Measurements from ENCODE around the gene MTHFD1L. TPM values are rescaled to one million over a fixed set of nuclear protein-coding genes. Genes with fewer than 3 reads are reported as not detected.

Gene MTHFD1L
- total and polyA plus RNA-seq, 2 of the 8 experiments (the other 6 are each of a cell fraction or from before 2014, with no cell fraction given) = 29.2 to 105 TPM

DNA sequence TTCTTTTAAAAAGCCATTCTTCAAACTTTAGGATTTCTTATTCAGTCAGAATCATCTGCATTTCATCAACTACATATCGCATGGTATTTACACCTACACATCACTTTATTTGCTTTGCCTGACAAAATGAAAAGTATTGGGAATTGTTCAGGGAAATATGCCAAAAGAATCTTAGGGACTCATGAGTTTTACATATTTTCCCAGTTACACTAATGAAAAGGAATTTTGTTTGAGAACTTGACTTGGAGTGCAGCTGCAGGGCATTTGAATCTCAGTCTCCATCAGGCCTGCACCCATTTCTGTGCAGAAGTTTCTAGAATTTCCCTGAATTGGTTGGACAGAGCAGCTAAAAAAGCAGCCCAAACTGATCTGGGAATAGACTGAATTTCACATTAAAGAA lies 65.3 kb downstream of the MTHFD1L start:
- no peak overlapping the region for H4K91ac ChIP-seq (replicated peaks; ENCODE audit: insufficient read length, low read length)
- POLR2A ChIA-PET (ENCODE audit: partially characterized antibody) = no interaction called here
- no peak for FAIRE-seq

More for the DNA sequence above, 65.3 kb downstream of the MTHFD1L start:
- Histone ChIP-seq H3K4me3 (ENCODE audit: extremely low read depth in 1 of 4, insufficient read depth in 2 of 4, low read depth in 3 of 4, low read length in 4 of 4) (no peak overlapping the region), H4K5ac (ENCODE audit: insufficient read length, low read depth, low read length) (no peak overlapping the region), H4K8ac (ENCODE audit: extremely low read depth, insufficient read depth, low read length) (no peak overlapping the region), H4K20me1 (replicated peaks in 1 of 2; ENCODE audit: control insufficient read depth in 1 of 2, insufficient read depth in 2 of 2, low read length in 2 of 2) (no peaks in the 10 kb centered on the region), H3K4me1 (replicated peaks in 1 of 4; ENCODE audit: control insufficient read depth in 3 of 4, insufficient read depth in 4 of 4, low read length in 3 of 4) (no peaks in the 10 kb centered on the region), H2AFZ (ENCODE audit: low read length) (no peak overlapping the region), H3K9me3 (ENCODE audit: insufficient read depth in 2 of 2, low read depth in 1 of 2, low read length in 1 of 2) (no peaks in the 10 kb centered on the region), H3K23ac (ENCODE audit: insufficient read length) (no peak overlapping the region), H3K4ac (replicated peaks; ENCODE audit: insufficient read length, low read depth, low read length) (no peak overlapping the region), H2BK20ac (ENCODE audit: low read length) (no peak overlapping the region), H3K79me2 (ENCODE audit: control insufficient read depth in 1 of 2, insufficient read depth in 2 of 2, low read length in 2 of 2) (no peaks in the 10 kb centered on the region), H2BK120ac (replicated peaks; ENCODE audit: low read depth, low read length) (no peak overlapping the region), H2BK12ac (ENCODE audit: low read depth, low read length) (no peak overlapping the region), H3K36me3 (ENCODE audit: control insufficient read depth in 2 of 4, insufficient read depth in 4 of 4, low read length in 3 of 4) (peaks cover 0 to 30% (median 20%) of the 10 kb centered on the region in 4 experiments), H3K56ac (replicated peaks; ENCODE audit: insufficient read length, low read depth, low read length) (no peak overlapping the region), H3K14ac (ENCODE audit: insufficient read length) (no peak overlapping the region), H3K23me2 (ENCODE audit: low read depth, low read length) (no peaks in the 10 kb centered on the region), H3K27me3 (replicated peaks in 1 of 4; ENCODE audit: control insufficient read depth in 3 of 4, extremely low read depth in 1 of 4, insufficient read depth in 3 of 4, low read length in 3 of 4) (no peaks in the 10 kb centered on the region), H3K9ac (replicated peaks in 1 of 4; ENCODE audit: extremely low read depth in 1 of 4, low read depth in 3 of 4, low read length in 3 of 4) (no peak overlapping the region), H3K4me2 (ENCODE audit: insufficient read depth in 1 of 2, low read depth in 2 of 2, low read length in 2 of 2) (no peak overlapping the region), H2BK5ac (ENCODE audit: low read depth, low read length) (no peak overlapping the region), H2BK15ac (ENCODE audit: low read length) (no peak overlapping the region), H2AK5ac (ENCODE audit: low read depth, low read length) (no peak overlapping the region), H3K79me1 (ENCODE audit: low read depth, low read length) (no peaks in the 10 kb centered on the region; the same call in 1 of the 2 replicates), H3K27ac (ENCODE audit: low read depth, low read length) (no peak overlapping the region), H3K18ac (ENCODE audit: extremely low read depth, low read length) (no peak overlapping the region)
- TF ChIP-seq JUN (IDR thresholded peaks at IDR 0.05; ENCODE audit: low read depth, low read length) = no peak
- TF ChIP-seq SP2 (IDR thresholded peaks at IDR 0.05; ENCODE audit: low read length) = no peak
- TF ChIP-seq ASH2L (IDR thresholded peaks at IDR 0.05; ENCODE audit: low read length) = no peak
- TF ChIP-seq EGR1 (IDR thresholded peaks at IDR 0.05; ENCODE audit: borderline replicate concordance, low read depth, low read length) = no peak
- no peak for TF ChIP-seq KDM1A (IDR thresholded peaks at IDR 0.05; ENCODE audit: borderline replicate concordance, low read length)
- TF ChIP-seq BCL11A (IDR thresholded peaks at IDR 0.05; ENCODE audit: low read depth in 2 of 2, low read length in 2 of 2) = no peak
- no peak for TF ChIP-seq POLR2A (IDR thresholded peaks at IDR 0.05; ENCODE audit: control extremely low read depth in 1 of 2, low read depth in 2 of 2, low read length in 2 of 2)
- TF ChIP-seq TAF1 (IDR thresholded peaks at IDR 0.05; ENCODE audit: low read depth, low read length) = no peak
- TF ChIP-seq SIN3A (conservative IDR thresholded peaks at IDR 0.05 in 1 of 2, IDR thresholded peaks at IDR 0.05 in 1 of 2; ENCODE audit: low read depth in 1 of 2, low read length in 2 of 2) = no peak
- no peak for TF ChIP-seq ZNF274 (IDR thresholded peaks at IDR 0.05; ENCODE audit: borderline replicate concordance, extremely low read depth, low read length)
- no peak for TF ChIP-seq POLR2AphosphoS5 (IDR thresholded peaks at IDR 0.05; ENCODE audit: low read depth, low read length)
- no peak for TF ChIP-seq TBP (IDR thresholded peaks at IDR 0.05; ENCODE audit: low read depth, low read length)
- no peak for TF ChIP-seq CHD1 (IDR thresholded peaks at IDR 0.05; ENCODE audit: low read depth, low read length)
- TF ChIP-seq CTBP2 (IDR thresholded peaks at IDR 0.05; ENCODE audit: borderline replicate concordance, insufficient read depth, insufficient read length, low read length) = no peak
- CTCF ChIA-PET (ENCODE audit: partially characterized antibody) = interaction anchor here (1.2 to 3.5 kb wide), 5 partner anchors 24 to 114 kb away, joined by 3 to 17 read pairs (median 10); no protein-coding TSS in a partner anchor
- 77% methylated on average over 1 of the region's 1 CpG; no CpG with 5 or more reads in 1 of the 2 experiments for WGBS, 2 experiments (ENCODE audit: extremely low coverage in 1 of 2, insufficient coverage in 1 of 2, insufficient read length in 1 of 2, insufficient replicate concordance in 2 of 2, low coverage in 1 of 2, low lambda C conversion rate in 2 of 2, missing lambda C conversion rate in 1 of 2)
- DNase-seq (ENCODE audit: low read depth in 1 of 2, low spot score in 2 of 2) = no peak

Measured in H1 (cell line).